IMR-90 (cell line): ENCODE data around the gene COX17. TPM values are rescaled to one million over a fixed set of nuclear protein-coding genes. Genes with fewer than 3 reads are reported as not detected.

ENCODE experiments used
- ATAC-seq: fragments of 200-7000 bp; cut with Tn5 transposase; 2 replicates; pipeline ENCODE4 v1.9.1; 2020; ENCODE audit warnings: low read depth, mild to moderate bottlenecking, moderate library complexity
- BruUV-seq: library from RNA; stranded (reverse); fragments of 400-500 nt; replicated peaks from 2 replicates; lab custom pipeline; 2021; lab: Mats Ljungman, UMichigan
- CTCF ChIA-PET: fragments of 300-600 bp; formaldehyde crosslinking; extraction: SDS; loops from one replicate; lab custom pipeline; 2021; ENCODE audit warnings: antibody characterized with exemption; lab: Yijun Ruan, JAX
- POLR2A ChIA-PET: fragments of 300-600 bp; sonication (Branson Sonifier 250); formaldehyde crosslinking; loops from one replicate; lab custom pipeline; 2022; ENCODE audit warnings: antibody characterized with exemption; ENCODE audit not compliant: unreplicated experiment; lab: Charles Lee
- DNase-seq: peaks from one replicate; pipeline ENCODE4 v3.0.0; 2013
- H2AFZ ChIP-seq: replicated peaks from 2 replicates; pipeline ENCODE3; 2013; ENCODE audit warnings: low read length, mild to moderate bottlenecking; ENCODE audit not compliant: poor library complexity
- H2AK5ac ChIP-seq: 2 replicates; pipeline ENCODE4 v1.6.1; 2013; ENCODE audit warnings: low read depth, low read length, inconsistent platforms
- H2AK9ac ChIP-seq: replicated peaks from 2 replicates; pipeline ENCODE3; 2013; ENCODE audit warnings: mild to moderate bottlenecking, low read depth, low read length, moderate library complexity; ENCODE audit not compliant: poor library complexity
- H2BK120ac ChIP-seq: 2 replicates; pipeline ENCODE4 v1.6.1; 2013; ENCODE audit warnings: low read depth, low read length, inconsistent platforms
- H2BK15ac ChIP-seq: 3 replicates; pipeline ENCODE4 v1.6.1; 2013; ENCODE audit warnings: low read depth, low read length, inconsistent platforms
- H2BK20ac ChIP-seq: 2 replicates; pipeline ENCODE4 v1.6.1; 2013; ENCODE audit warnings: low read depth, mild to moderate bottlenecking, inconsistent platforms, low read length, moderate library complexity
- H2BK5ac ChIP-seq: 2 replicates; pipeline ENCODE4 v1.6.1; 2013; ENCODE audit warnings: mild to moderate bottlenecking, low read depth, low read length, inconsistent platforms; ENCODE audit not compliant: poor library complexity, severe bottlenecking
- H3K14ac ChIP-seq: replicated peaks from 2 replicates; pipeline ENCODE4 v1.6.1; 2013; ENCODE audit warnings: low read depth, low read length, inconsistent platforms
- H3K18ac ChIP-seq: 2 replicates; pipeline ENCODE4 v1.6.1; 2013; ENCODE audit warnings: low read depth, low read length, control low read depth
- H3K23ac ChIP-seq: 2 replicates; pipeline ENCODE4 v1.6.1; 2013; ENCODE audit warnings: low read depth, low read length, inconsistent platforms
- H3K27ac ChIP-seq: 2 replicates; pipeline ENCODE4 v1.5.1; 2013; ENCODE audit warnings: mild to moderate bottlenecking, control low read depth, low read length; ENCODE audit not compliant: insufficient read depth
- H3K27me3 ChIP-seq: 2 replicates; pipeline ENCODE4 v1.6.1; 2013; ENCODE audit warnings: low read length; ENCODE audit not compliant: control insufficient read depth, insufficient read depth
- H3K36me3 ChIP-seq: 2 replicates; pipeline ENCODE4 v1.6.1; 2013; ENCODE audit warnings: low read length, mixed read lengths; ENCODE audit not compliant: control insufficient read depth, insufficient read depth
- H3K4ac ChIP-seq: 2 replicates; pipeline ENCODE4 v1.6.1; 2013; ENCODE audit warnings: low read depth, low read length, inconsistent platforms
- H3K4me1 ChIP-seq: 2 replicates; pipeline ENCODE4 v1.6.1; 2013; ENCODE audit warnings: low read length, mixed read lengths; ENCODE audit not compliant: control insufficient read depth, insufficient read depth
- H3K4me2 ChIP-seq: 2 replicates; pipeline ENCODE4 v1.6.1; 2013; ENCODE audit warnings: low read depth, mild to moderate bottlenecking, control low read depth, low read length, moderate library complexity
- H3K4me3 ChIP-seq: 2 replicates; pipeline ENCODE4 v1.5.1; 2013; ENCODE audit warnings: low read depth, mild to moderate bottlenecking, control low read depth, low read length, moderate library complexity; ENCODE audit not compliant: insufficient read depth
- H3K56ac ChIP-seq: 2 replicates; pipeline ENCODE4 v1.6.1; 2013; ENCODE audit warnings: low read length, inconsistent platforms; ENCODE audit not compliant: insufficient read depth; ENCODE audit errors: extremely low read depth
- H3K79me1 ChIP-seq, 2 experiments: 2 replicates each; pipeline ENCODE4 v1.6.1; 2013; ENCODE audit warnings: low read length in 2 of 2, inconsistent platforms in 1 of 2, low read depth in 1 of 2
- H3K9ac ChIP-seq: 2 replicates; pipeline ENCODE4 v1.6.1; 2013; ENCODE audit warnings: low read depth, low read length, control low read depth
- H3K9me1 ChIP-seq: 2 replicates; pipeline ENCODE4 v1.6.1; 2013; ENCODE audit warnings: low read length, inconsistent platforms; ENCODE audit not compliant: insufficient read depth
- H3K9me3 ChIP-seq: 2 replicates; pipeline ENCODE4 v1.6.1; 2013; ENCODE audit warnings: low read length; ENCODE audit not compliant: control insufficient read depth, insufficient read depth
- H4K20me1 ChIP-seq: 2 replicates; pipeline ENCODE4 v1.6.1; 2013; ENCODE audit warnings: low read length, inconsistent platforms; ENCODE audit not compliant: insufficient read depth
- H4K5ac ChIP-seq: 2 replicates; pipeline ENCODE4 v1.6.1; 2013; ENCODE audit warnings: mild to moderate bottlenecking, low read depth, low read length, control low read depth
- H4K8ac ChIP-seq, 2 experiments: 2 replicates each; pipeline ENCODE4 v1.6.1; 2013; ENCODE audit warnings: low read depth in 2 of 2, low read length in 2 of 2, control low read depth in 1 of 2, inconsistent platforms in 1 of 2
- H4K91ac ChIP-seq: 2 replicates; pipeline ENCODE4 v1.6.1; 2013; ENCODE audit warnings: low read depth, low read length, inconsistent platforms; ENCODE audit not compliant: insufficient read depth
- CTCF ChIP-seq: conservative IDR thresholded peaks from 2 replicates; pipeline ENCODE4 v1.5.1; 2012; ENCODE audit warnings: mild to moderate bottlenecking, low read depth, low read length, improper control_type of control experiment
- ELK1 ChIP-seq: fragments of 150-350 bp; IDR thresholded peaks from 2 replicates; pipeline ENCODE4 v1.6.1; 2016; ENCODE audit warnings: low read depth, mild to moderate bottlenecking, low read length, moderate library complexity, borderline replicate concordance
- MXI1 ChIP-seq: IDR thresholded peaks from 2 replicates; pipeline ENCODE4 v1.6.1; 2012; ENCODE audit warnings: low read depth, mild to moderate bottlenecking, low read length, moderate library complexity, borderline replicate concordance
- NFE2L2 ChIP-seq: fragments of 150-350 bp; IDR thresholded peaks from 2 replicates; pipeline ENCODE4 v1.6.1; 2016; ENCODE audit warnings: low read depth, mild to moderate bottlenecking, low read length
- RAD21 ChIP-seq: IDR thresholded peaks from 2 replicates; pipeline ENCODE4 v1.6.1; 2012; ENCODE audit warnings: low read length, improper control_type of control experiment
- RCOR1 ChIP-seq: IDR thresholded peaks from 2 replicates; pipeline ENCODE4 v1.6.1; 2012; ENCODE audit warnings: mild to moderate bottlenecking, low read length, improper control_type of control experiment; ENCODE audit not compliant: insufficient replicate concordance
- SMC3 ChIP-seq: fragments of 150-350 bp; IDR thresholded peaks from 2 replicates; pipeline ENCODE4 v1.6.1; 2016; ENCODE audit warnings: low read depth, mild to moderate bottlenecking, antibody characterized with exemption, low read length, moderate library complexity
- USF2 ChIP-seq: fragments of 150-350 bp; IDR thresholded peaks from 2 replicates; pipeline ENCODE4 v1.6.1; 2017; ENCODE audit warnings: mild to moderate bottlenecking, antibody characterized with exemption, low read length, low read depth
- WGBS, 2 experiments: methylation state at CpG; one replicate each; pipeline versions ENCODE4 v1.1.5 to v1.1.7; 2013; ENCODE audit warnings: missing lambda C conversion rate in 2 of 2; ENCODE audit not compliant: insufficient read length in 1 of 2; ENCODE audit errors: extremely low coverage in 2 of 2; 5-methylcytosine and 5-hydroxymethylcytosine counted together
- dilution Hi-C: fragments of 300-500 bp; cut with HindIII; formaldehyde crosslinking; loops from one replicate; pipeline ENCODE4 v1.14.3; 2018; ENCODE audit warnings: low sequenced_read_pairs; ENCODE audit not compliant: unreplicated experiment
- in situ Hi-C: fragments of 300-500 bp; cut with MboI; formaldehyde crosslinking; loops from 3 replicates; pipeline ENCODE4 v1.14.3; 2019; ENCODE audit warnings: low sequenced_read_pairs, inconsistent platforms, mixed read lengths
- intact Hi-C: fragments of 100-400 bp; cut with micrococcal nuclease; formaldehyde crosslinking; loops from 2 replicates; pipeline ENCODE4 v1.10.0; 2022
- polyA plus RNA-seq, 3 experiments: library from polyadenylated mRNA; depleted of rRNA; stranded (reverse); fragments of >200 nt; gene quantifications; 2 replicates each; pipeline ENCODE4 v1.2.3, GENCODE V29; 2012; ENCODE audit warnings: low replicate concordance in 1 of 3
- total RNA-seq: library from RNA; depleted of rRNA; stranded (reverse); fragments of >200 nt; gene quantifications from 2 replicates; pipeline ENCODE4 v1.2.3, GENCODE V29; 2012

The COX17 gene
- total and polyA plus RNA-seq, 2 of the 4 experiments (the other 2 are of a cell fraction), result 2.0 to 24.5 TPM

- dilution Hi-C loops, result no loop called here
Measured at GRCh38 chr3:119681279-119681678, 4.1 kb upstream of the COX17 start.

More at GRCh38 chr3:119681279-119681678, 4.1 kb upstream of the COX17 start:
- no peak overlapping the region for H3K4me3 ChIP-seq
- H2AFZ ChIP-seq, result no peak overlapping the region
- H2AK9ac ChIP-seq, result no peak overlapping the region
- H3K18ac ChIP-seq, result no peak overlapping the region
- BruUV-seq, result no TSS peak
- H3K4me1 ChIP-seq, result no peaks in the 10 kb centered on the region
- DNase-seq (peak; percentile 58), ATAC-seq (peak; percentile 45; the same call in 1 of the 2 replicates)
- peaks cover 9% of the 10 kb centered on the region for H3K27me3 ChIP-seq
- no peak overlapping the region for H3K27ac ChIP-seq
- H3K56ac ChIP-seq, result no peak overlapping the region
- H2BK5ac ChIP-seq, result no peak overlapping the region
- H3K23ac ChIP-seq, result no peak overlapping the region
- no peak overlapping the region for H2BK15ac ChIP-seq
- H3K9me3 ChIP-seq, result no peaks in the 10 kb centered on the region
- H3K9me1 ChIP-seq, result peaks cover 2% of the 10 kb centered on the region; the same call in 1 of the 2 replicates
- H4K8ac ChIP-seq, result no peak overlapping the region
- no peak overlapping the region for H4K91ac ChIP-seq
- intact Hi-C loops (loop anchor here (1.0 to 5.0 kb wide), 6 partner anchors 156 to 799 kb away; partner anchors contain the start of gene POGLUT1), in situ Hi-C loops (loop anchor here (25.0 kb wide), 4 partner anchors 169 to 794 kb away; partner anchors contain the start of genes ARHGAP31 and TEX55)
- no peak overlapping the region for H3K9ac ChIP-seq
- H2AK5ac ChIP-seq, result no peak overlapping the region
- H4K20me1 ChIP-seq, result no peaks in the 10 kb centered on the region
- no peak overlapping the region for H4K5ac ChIP-seq
- H3K79me1 ChIP-seq, result peaks cover 0 to 8% of the 10 kb centered on the region in 2 experiments; a peak in 2 of 4 replicates
- CTCF ChIA-PET, result interaction anchor here (0.7 to 2.0 kb wide), 3 partner anchors 9 to 798 kb away, joined by 3 to 6 read pairs (median 4); no protein-coding TSS in a partner anchor
- H2BK120ac ChIP-seq, result no peak overlapping the region
- no peak overlapping the region for H3K4ac ChIP-seq
- H3K4me2 ChIP-seq, result no peak overlapping the region
- H3K36me3 ChIP-seq, result no peaks in the 10 kb centered on the region
- WGBS, 2 experiments, result no CpG with 5 or more reads among the region's 1 CpG
- H3K14ac ChIP-seq, result no peak overlapping the region
- no peak overlapping the region for H2BK20ac ChIP-seq
- POLR2A ChIA-PET, result no interaction called here
- peak; percentile 74 for TF ChIP-seq CTCF
- TF ChIP-seq ELK1, result no peak
- no peak for TF ChIP-seq MXI1
- TF ChIP-seq USF2, result no peak
- no peak for TF ChIP-seq RCOR1
- peak; percentile 54 for TF ChIP-seq SMC3
- peak; percentile 86 for TF ChIP-seq RAD21
- no peak for TF ChIP-seq NFE2L2
